ENCODE data around the gene SLC6A13.
"Not testable (repeated sequence)": the region's sequence is repeated elsewhere in the genome, so short reads cannot be mapped to it uniquely, and the experiment has no call there.

The SLC6A13 gene

GRCh38 chr12:263574-263973, 938 bp upstream of the SLC6A13 start:
- no peak for DNase-seq

GRCh38 chr12:262113-262512, 523 bp downstream of the SLC6A13 start:
- DNase-seq = no peak

GRCh38 chr12:257521-258321, 4.9 kb downstream of the SLC6A13 start:
- no peak for DNase-seq

- no peak for DNase-seq
Measured at GRCh38 chr12:256958-257357, 5.7 kb downstream of the SLC6A13 start.

GRCh38 chr12:256225-256624, 6.4 kb downstream of the SLC6A13 start:
- DNase-seq = no peak

- no peak for DNase-seq
Measured at GRCh38 chr12:254912-255311, 7.7 kb downstream of the SLC6A13 start.

GRCh38 chr12:254039-254438, 8.6 kb downstream of the SLC6A13 start:
- DNase-seq = no peak

- DNase-seq = no peak
Measured at GRCh38 chr12:253116-253831, 9.4 kb downstream of the SLC6A13 start.

- DNase-seq = no peak
Measured at GRCh38 chr12:252636-253035, 10.0 kb downstream of the SLC6A13 start.

GRCh38 chr12:247271-247670, 15.4 kb downstream of the SLC6A13 start:
- no peak for DNase-seq

- DNase-seq = no peak
Measured at GRCh38 chr12:243381-243780, 19.3 kb downstream of the SLC6A13 start.

- no peak for DNase-seq
Measured at GRCh38 chr12:242496-242895, 20.1 kb downstream of the SLC6A13 start.

- DNase-seq = no peak
Measured at GRCh38 chr12:241266-241665, 21.4 kb downstream of the SLC6A13 start.

- DNase-seq = no peak
Measured at GRCh38 chr12:240566-240965, 22.1 kb downstream of the SLC6A13 start.

- DNase-seq = no peak
Measured at GRCh38 chr12:238736-239398, 23.8 kb downstream of the SLC6A13 start.

GRCh38 chr12:238116-238515, 24.5 kb downstream of the SLC6A13 start:
- no peak for DNase-seq

GRCh38 chr12:237026-237815, 25.4 kb downstream of the SLC6A13 start:
- no peak for DNase-seq

- no peak for DNase-seq
Measured at GRCh38 chr12:236445-236844, 26.2 kb downstream of the SLC6A13 start.

GRCh38 chr12:235967-236366, 26.7 kb downstream of the SLC6A13 start:
- DNase-seq = not testable (repeated sequence)

GRCh38 chr12:234891-235415, 27.7 kb downstream of the SLC6A13 start:
- DNase-seq = no peak

- no peak for DNase-seq
Measured at GRCh38 chr12:234019-234418, 28.6 kb downstream of the SLC6A13 start.

GRCh38 chr12:233615-233968, 29.0 kb downstream of the SLC6A13 start:
- DNase-seq = no peak
